ENCODE data around the gene CACNA1B. TPM values are rescaled to one million over a fixed set of nuclear protein-coding genes. Genes with fewer than 3 reads are reported as not detected.

CACNA1B gene
- total and polyA plus RNA-seq, 4 donors: 0.01 to 0.20 (median 0.09) TPM; not detected in 1

DNA sequence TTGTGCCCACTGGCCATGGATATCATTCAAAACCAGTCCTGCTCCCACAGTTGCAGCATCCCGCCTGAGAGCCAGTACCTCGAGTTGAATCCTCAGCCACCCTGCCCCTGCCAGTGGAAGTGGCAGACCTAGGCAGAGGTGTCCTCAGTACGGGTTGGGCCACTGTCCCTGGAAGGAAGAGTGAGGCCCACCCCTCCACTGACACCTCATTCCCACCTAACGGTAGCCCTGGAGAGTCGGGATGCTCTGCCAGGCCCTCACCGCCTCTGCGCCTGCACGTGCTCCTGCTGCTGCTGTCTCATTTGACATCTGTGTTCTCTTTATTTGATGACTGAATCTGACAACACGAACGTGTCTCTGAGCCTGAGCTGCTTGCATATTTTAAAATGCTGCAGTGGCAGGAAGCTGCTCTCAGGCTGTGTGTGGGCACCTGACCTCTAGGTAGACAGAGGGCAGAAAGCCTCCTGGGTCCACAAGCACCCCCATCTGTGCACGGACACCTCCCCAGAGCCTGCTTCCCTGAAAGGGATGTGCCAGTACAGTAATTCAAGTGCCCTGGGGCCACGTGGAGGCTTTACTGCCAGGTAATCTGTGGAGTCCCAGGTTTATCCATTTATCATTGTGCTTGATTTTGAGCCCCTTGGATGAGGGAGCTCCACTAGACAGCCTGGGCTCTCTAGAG lies 194.7 kb downstream of the CACNA1B start:
- ATAC-seq (ENCODE audit: insufficient read depth, low FRiP score): no peak

DNA sequence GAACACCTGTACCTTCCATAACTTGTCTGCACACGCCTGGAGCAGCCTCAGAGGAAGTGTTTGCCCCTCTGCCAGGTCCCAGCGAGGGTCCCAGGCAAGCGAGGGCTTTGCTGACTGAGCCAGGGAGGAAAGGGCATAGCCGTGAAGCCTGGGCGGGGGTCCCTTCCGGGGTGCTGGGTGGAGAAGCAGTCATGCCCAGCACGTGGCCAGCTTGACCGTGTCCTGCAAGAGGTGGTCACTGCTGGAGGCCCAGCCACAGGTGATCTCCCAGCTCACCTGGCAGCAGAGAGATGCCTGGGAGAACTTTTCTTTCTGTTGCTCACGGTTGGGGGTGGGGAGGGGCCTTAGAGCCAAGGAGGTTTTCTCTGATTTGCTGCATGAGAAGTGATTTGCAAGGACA lies 195.3 kb downstream of the CACNA1B start:
- no peak for DNase-seq
- TF ChIP-seq, protein P1, sequence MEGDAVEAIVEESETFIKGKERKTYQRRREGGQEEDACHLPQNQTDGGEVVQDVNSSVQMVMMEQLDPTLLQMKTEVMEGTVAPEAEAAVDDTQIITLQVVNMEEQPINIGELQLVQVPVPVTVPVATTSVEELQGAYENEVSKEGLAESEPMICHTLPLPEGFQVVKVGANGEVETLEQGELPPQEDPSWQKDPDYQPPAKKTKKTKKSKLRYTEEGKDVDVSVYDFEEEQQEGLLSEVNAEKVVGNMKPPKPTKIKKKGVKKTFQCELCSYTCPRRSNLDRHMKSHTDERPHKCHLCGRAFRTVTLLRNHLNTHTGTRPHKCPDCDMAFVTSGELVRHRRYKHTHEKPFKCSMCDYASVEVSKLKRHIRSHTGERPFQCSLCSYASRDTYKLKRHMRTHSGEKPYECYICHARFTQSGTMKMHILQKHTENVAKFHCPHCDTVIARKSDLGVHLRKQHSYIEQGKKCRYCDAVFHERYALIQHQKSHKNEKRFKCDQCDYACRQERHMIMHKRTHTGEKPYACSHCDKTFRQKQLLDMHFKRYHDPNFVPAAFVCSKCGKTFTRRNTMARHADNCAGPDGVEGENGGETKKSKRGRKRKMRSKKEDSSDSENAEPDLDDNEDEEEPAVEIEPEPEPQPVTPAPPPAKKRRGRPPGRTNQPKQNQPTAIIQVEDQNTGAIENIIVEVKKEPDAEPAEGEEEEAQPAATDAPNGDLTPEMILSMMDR (IDR thresholded peaks at IDR 0.05; ENCODE audit: control extremely low read depth, extremely low read depth): no peak

More for the DNA sequence above, 194.7 kb downstream of the CACNA1B start:
- DNase-seq: no peak
- H3K36me3 ChIP-seq (ENCODE audit: control insufficient read depth in 4 of 4, insufficient read depth in 4 of 4, low read length in 4 of 4): no peaks in the 10 kb centered on the region
- H3K27me3 ChIP-seq (ENCODE audit: control insufficient read depth in 3 of 3, insufficient read depth in 3 of 3, low read length in 2 of 3): no peaks in the 10 kb centered on the region
- H3K4me1 ChIP-seq (ENCODE audit: control insufficient read depth in 5 of 5, insufficient read depth in 5 of 5, low read length in 5 of 5): peaks cover 0 to 3% (median 0%) of the 10 kb centered on the region in 5 donors
- H3K27ac ChIP-seq (ENCODE audit: low read depth in 1 of 2, low read length in 1 of 2): no peak overlapping the region
- TF ChIP-seq, protein P1 (IDR thresholded peaks at IDR 0.05; ENCODE audit: control extremely low read depth, extremely low read depth): no peak
- H3K4me3 ChIP-seq: no peak overlapping the region
- 68 to 84% methylated on average over 12 of the region's 12 CpGs for WGBS, 2 donors
- no peak overlapping the region for H3K9ac ChIP-seq (ENCODE audit: insufficient read depth in 1 of 2, low read length in 2 of 2)
- H3K9me3 ChIP-seq (ENCODE audit: control insufficient read depth in 4 of 4, insufficient read depth in 3 of 4, low read length in 3 of 4): peaks cover 0 to 2% (median 0%) of the 10 kb centered on the region in 4 donors

DNA sequence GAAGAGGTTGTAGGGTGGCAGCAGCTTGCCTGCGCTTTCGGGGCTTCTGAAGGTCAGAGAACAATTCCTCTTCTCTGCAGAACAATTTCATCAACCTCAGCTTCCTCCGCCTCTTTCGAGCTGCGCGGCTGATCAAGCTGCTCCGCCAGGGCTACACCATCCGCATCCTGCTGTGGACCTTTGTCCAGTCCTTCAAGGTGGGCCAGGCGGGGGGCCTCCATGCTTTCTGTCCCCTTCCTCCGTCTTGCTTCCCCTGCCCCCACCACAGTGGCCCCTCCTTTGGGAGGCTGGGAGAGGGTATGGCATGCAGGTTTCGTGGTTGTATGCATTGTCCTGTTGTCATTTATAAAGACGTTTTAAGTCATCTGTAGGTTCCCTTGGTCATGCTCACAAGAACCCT lies 195.8 kb downstream of the CACNA1B start:
- WGBS, 2 donors: 88 to 89% methylated on average over 12 of the region's 12 CpGs
- DNase-seq (no peak), ATAC-seq (ENCODE audit: insufficient read depth, low FRiP score) (no peak)
- Histone ChIP-seq H3K9me3 (ENCODE audit: control insufficient read depth in 4 of 4, insufficient read depth in 3 of 4, low read length in 3 of 4) (peaks cover 0 to 2% (median 0%) of the 10 kb centered on the region in 4 donors), H3K36me3 (ENCODE audit: control insufficient read depth in 4 of 4, insufficient read depth in 4 of 4, low read length in 4 of 4) (no peaks in the 10 kb centered on the region), H3K27me3 (ENCODE audit: control insufficient read depth in 3 of 3, insufficient read depth in 3 of 3, low read length in 2 of 3) (no peaks in the 10 kb centered on the region), H3K4me3 (no peak overlapping the region), H3K4me1 (ENCODE audit: control insufficient read depth in 5 of 5, insufficient read depth in 5 of 5, low read length in 5 of 5) (peaks cover 0 to 3% (median 0%) of the 10 kb centered on the region in 5 donors), H3K9ac (ENCODE audit: insufficient read depth in 1 of 2, low read length in 2 of 2) (no peak overlapping the region), H3K27ac (ENCODE audit: low read depth in 1 of 2, low read length in 1 of 2) (no peak overlapping the region)
- TF ChIP-seq, protein P1 (IDR thresholded peaks at IDR 0.05; ENCODE audit: control extremely low read depth, extremely low read depth): no peak

More for the DNA sequence above, 195.3 kb downstream of the CACNA1B start:
- Histone ChIP-seq H3K27me3 (ENCODE audit: control insufficient read depth in 3 of 3, insufficient read depth in 3 of 3, low read length in 2 of 3) (no peaks in the 10 kb centered on the region), H3K4me1 (ENCODE audit: control insufficient read depth in 5 of 5, insufficient read depth in 5 of 5, low read length in 5 of 5) (peaks cover 0 to 3% (median 0%) of the 10 kb centered on the region in 5 donors), H3K4me3 (no peak overlapping the region), H3K9ac (ENCODE audit: insufficient read depth in 1 of 2, low read length in 2 of 2) (no peak overlapping the region), H3K9me3 (ENCODE audit: control insufficient read depth in 4 of 4, insufficient read depth in 3 of 4, low read length in 3 of 4) (peaks cover 0 to 2% (median 0%) of the 10 kb centered on the region in 4 donors), H3K36me3 (ENCODE audit: control insufficient read depth in 4 of 4, insufficient read depth in 4 of 4, low read length in 4 of 4) (no peaks in the 10 kb centered on the region), H3K27ac (ENCODE audit: low read depth in 1 of 2, low read length in 1 of 2) (no peak overlapping the region)
- 71 to 74% methylated on average over 9 of the region's 9 CpGs for WGBS, 2 donors
- no peak for ATAC-seq (ENCODE audit: insufficient read depth, low FRiP score)

All from lung (tissue), 12 donors.